GM06990 (cell line): ENCODE measurements around the gene PPFIA1.

Experiments used
- DNase-seq: peaks from one replicate; pipeline ENCODE4 v3.0.0-alpha.2; 2011; ENCODE audit not compliant: insufficient read length; ENCODE audit errors: extremely low read depth
- H3K27me3 ChIP-seq: replicated peaks from 2 replicates; pipeline ENCODE4 v1.6.0; 2011; ENCODE audit warnings: low read length; ENCODE audit not compliant: control insufficient read depth, insufficient read depth
- H3K36me3 ChIP-seq: 2 replicates; pipeline ENCODE4 v1.5.1; 2011; ENCODE audit warnings: low read length; ENCODE audit not compliant: control insufficient read depth, insufficient read depth
- H3K4me3 ChIP-seq: replicated peaks from 2 replicates; pipeline ENCODE4 v1.5.1; 2011; ENCODE audit warnings: low read depth, mild to moderate bottlenecking, control low read depth, low read length
- CTCF ChIP-seq: IDR thresholded peaks from 2 replicates; pipeline ENCODE4 v1.5.1; 2011; ENCODE audit warnings: low read length, control low read depth, mild to moderate bottlenecking, inconsistent platforms; ENCODE audit not compliant: insufficient read depth, poor library complexity, severe bottlenecking

The PPFIA1 gene

GRCh38 chr11:70265341-70265740 lies 5.1 kb upstream of the PPFIA1 start:
- DNase-seq: peak; percentile 22
- Histone ChIP-seq H3K36me3 (no peaks in the 10 kb centered on the region), H3K27me3 (no peaks in the 10 kb centered on the region), H3K4me3 (no peak overlapping the region)
- no peak for TF ChIP-seq CTCF

- no peaks in the 10 kb centered on the region for H3K36me3 ChIP-seq
- no peak for DNase-seq
- no peak for TF ChIP-seq CTCF
- no peaks in the 10 kb centered on the region for H3K27me3 ChIP-seq
- no peak overlapping the region for H3K4me3 ChIP-seq
Observed at GRCh38 chr11:70267405-70267950, 3.0 kb upstream of the PPFIA1 start.

- no peak overlapping the region for H3K4me3 ChIP-seq
- DNase-seq: no peak
- no peaks in the 10 kb centered on the region for H3K27me3 ChIP-seq
- TF ChIP-seq CTCF: no peak
- H3K36me3 ChIP-seq: no peaks in the 10 kb centered on the region
Observed at GRCh38 chr11:70268526-70268925, 2.0 kb upstream of the PPFIA1 start.

- H3K27me3 ChIP-seq: no peaks in the 10 kb centered on the region
- H3K4me3 ChIP-seq: peak overlapping the region; percentile 88
- DNase-seq: peak; percentile 62
- H3K36me3 ChIP-seq: peaks cover 11% of the 10 kb centered on the region
- no peak for TF ChIP-seq CTCF
Observed at GRCh38 chr11:70270877-70271648, 573 bp downstream of the PPFIA1 start.

GRCh38 chr11:70271649-70271953 lies 1.1 kb downstream of the PPFIA1 start:
- H3K36me3 ChIP-seq: peaks cover 11% of the 10 kb centered on the region
- DNase-seq: no peak
- TF ChIP-seq CTCF: no peak
- no peaks in the 10 kb centered on the region for H3K27me3 ChIP-seq
- peak overlapping the region; percentile 88 for H3K4me3 ChIP-seq
